Endothelial cell of umbilical vein (primary cell): Measurements from ENCODE around the gene ATG10. TPM values are rescaled to one million over a fixed set of nuclear protein-coding genes. Genes with fewer than 3 reads are reported as not detected.

Experiments
- BruUV-seq: library from RNA; stranded (reverse); fragments of 400-500 nt; replicated peaks from 2 replicates; lab custom pipeline; 2021; lab: Mats Ljungman, UMichigan
- CTCF ChIA-PET: fragments of 300-600, 350-600 bp; sonication (Branson Sonifier 250); formaldehyde crosslinking; loops from one replicate; lab custom pipeline; 2021; ENCODE audit warnings: antibody characterized with exemption, inconsistent platforms; lab: Charles Lee
- POLR2A ChIA-PET: fragments of 300-600, 350-600 bp; sonication (Branson Sonifier 250); formaldehyde crosslinking; loops from one replicate; lab custom pipeline; 2021; ENCODE audit warnings: antibody characterized with exemption, inconsistent platforms; lab: Charles Lee
- DNase-seq: peaks from one replicate; pipeline ENCODE4 v3.0.0-alpha.2; 2011; ENCODE audit warnings: low read depth, low spot score
- FAIRE-seq: peaks from 2 replicates; lab custom pipeline; 2011; peaks lifted over from hg19 to GRCh38; lab: Jason Lieb, UNC
- H2AFZ ChIP-seq: 2 replicates; pipeline ENCODE4 v1.6.0; 2012; ENCODE audit warnings: low read depth, low read length, control low read depth, inconsistent platforms
- H3K27ac ChIP-seq: 2 replicates; pipeline ENCODE4 v1.5.1; 2011; ENCODE audit warnings: low read depth, mild to moderate bottlenecking, control low read depth, low read length, moderate library complexity; ENCODE audit not compliant: insufficient read depth
- H3K27me3 ChIP-seq, 2 experiments: 2 replicates each; pipeline versions ENCODE4 v1.6.0 to v1.6.1; 2011; ENCODE audit warnings: low read length in 2 of 2, mixed read lengths in 1 of 2; ENCODE audit not compliant: control insufficient read depth in 2 of 2, insufficient read depth in 2 of 2
- H3K36me3 ChIP-seq, 2 experiments: 2 replicates in 1 of 2; 3 replicates in 1 of 2; pipeline ENCODE4 v1.5.1; 2011; ENCODE audit warnings: low read length in 2 of 2, mild to moderate bottlenecking in 1 of 2, moderate library complexity in 1 of 2; ENCODE audit not compliant: control insufficient read depth in 2 of 2, insufficient read depth in 2 of 2; ENCODE audit errors: extremely low read depth in 1 of 2
- H3K4me1 ChIP-seq: 3 replicates; pipeline ENCODE4 v1.5.1; 2011; ENCODE audit warnings: mild to moderate bottlenecking, low read length; ENCODE audit not compliant: control insufficient read depth, insufficient read depth; ENCODE audit errors: extremely low read depth
- H3K4me2 ChIP-seq: 2 replicates; pipeline ENCODE4 v1.6.1; 2011; ENCODE audit warnings: low read length, control low read depth, mixed read lengths; ENCODE audit not compliant: insufficient read depth
- H3K4me3 ChIP-seq, 3 experiments: fragments of 200-600 bp in 1 of 3; sonication (generic), shearing (Covaris generic) in 1 of 3; replicated peaks in 1 of 3; 2 replicates each; pipeline ENCODE4 v1.5.1; 2011 to 2016; ENCODE audit warnings: control low read depth in 3 of 3, low read length in 3 of 3, mild to moderate bottlenecking in 2 of 3, inconsistent platforms in 1 of 3, low read depth in 1 of 3, moderate library complexity in 1 of 3; ENCODE audit not compliant: insufficient read depth in 1 of 3
- H3K79me2 ChIP-seq: 2 replicates; pipeline ENCODE4 v1.6.0; 2012; ENCODE audit warnings: low read length, inconsistent platforms; ENCODE audit not compliant: control insufficient read depth, insufficient read depth
- H3K9ac ChIP-seq: replicated peaks from 2 replicates; pipeline ENCODE3; 2011; ENCODE audit warnings: low read length, control low read depth; ENCODE audit not compliant: insufficient read depth; ENCODE audit errors: extremely low read depth
- H3K9me1 ChIP-seq: replicated peaks from 3 replicates; pipeline ENCODE4 v1.6.0; 2011; ENCODE audit warnings: mild to moderate bottlenecking, low read length; ENCODE audit not compliant: control insufficient read depth, insufficient read depth; ENCODE audit errors: extremely low read depth
- H3K9me3 ChIP-seq: replicated peaks from 2 replicates; pipeline ENCODE4 v1.5.1; 2012; ENCODE audit warnings: low read length, inconsistent platforms; ENCODE audit not compliant: control insufficient read depth, insufficient read depth
- H4K20me1 ChIP-seq: replicated peaks from 2 replicates; pipeline ENCODE3; 2011; ENCODE audit warnings: mild to moderate bottlenecking, low read length; ENCODE audit not compliant: control insufficient read depth, insufficient read depth; ENCODE audit errors: extremely low read depth
- EZH2 ChIP-seq: IDR thresholded peaks from 2 replicates; pipeline ENCODE4 v1.6.1; 2012; ENCODE audit warnings: borderline replicate concordance, low read depth, mild to moderate bottlenecking, moderate library complexity, low read length, inconsistent platforms; ENCODE audit not compliant: severe bottlenecking
- FOS ChIP-seq: IDR thresholded peaks from 2 replicates; pipeline ENCODE4 v1.6.1; 2011; ENCODE audit warnings: mild to moderate bottlenecking, low read length, moderate library complexity, borderline replicate concordance; ENCODE audit not compliant: insufficient read depth
- GATA2 ChIP-seq: IDR thresholded peaks from 2 replicates; pipeline ENCODE4 v1.7.0; 2011; ENCODE audit warnings: low read depth, mild to moderate bottlenecking, moderate library complexity, mixed read lengths, low read length; ENCODE audit not compliant: insufficient read length, insufficient read depth
- JUN ChIP-seq: IDR thresholded peaks from 2 replicates; pipeline ENCODE4 v1.6.1; 2011; ENCODE audit warnings: borderline replicate concordance, low read depth; ENCODE audit not compliant: insufficient read length, insufficient read depth
- MYC ChIP-seq: IDR thresholded peaks from one replicate; pipeline ENCODE4 v1.6.1; 2011; ENCODE audit warnings: mild to moderate bottlenecking, low read depth, low read length
- POLR2A ChIP-seq: IDR thresholded peaks from 2 replicates; pipeline ENCODE4 v1.6.1; 2012; ENCODE audit warnings: low read depth, mild to moderate bottlenecking, control low read depth, low read length
- POLR2AphosphoS5 ChIP-seq: IDR thresholded peaks from 2 replicates; pipeline ENCODE4 v1.6.1; 2012; ENCODE audit warnings: low read depth, mild to moderate bottlenecking, control low read depth, low read length, moderate library complexity; ENCODE audit not compliant: insufficient read depth
- dilution Hi-C: fragments of 300-500 bp; cut with MboI; formaldehyde crosslinking; loops from one replicate; pipeline ENCODE4 v1.15.0; 2019; ENCODE audit warnings: low sequenced_read_pairs; ENCODE audit not compliant: extremely low pct_ligation_motif_present
- intact Hi-C: fragments of 100-400 bp; cut with micrococcal nuclease; formaldehyde crosslinking; loops from one replicate; pipeline ENCODE4 v1.10.0; 2022
- polyA plus RNA-seq, 4 experiments: library from polyadenylated mRNA; depleted of rRNA in 3 of 4; stranded (reverse) in 3 of 4; unstranded in 1 of 4; fragments of >200 nt; gene quantifications; 2 replicates each; pipeline versions ENCODE4 v1.2.1 to v1.2.3, GENCODE V29; 2011 to 2012; ENCODE audit warnings: missing spikeins in 1 of 4
- total RNA-seq: library from RNA; stranded (reverse); gene quantifications from 2 replicates; pipeline ENCODE4 v1.2.3, GENCODE V29; 2021
- TF ChIP-seq, protein P1 (sequence below), 2 donors: IDR thresholded peaks; 1 replicate in 1 of 2; 2 replicates in 1 of 2; pipeline ENCODE4 v1.5.1; 2011; ENCODE audit warnings: low read length in 2 of 2, mild to moderate bottlenecking in 2 of 2, moderate library complexity in 2 of 2, control low read depth in 1 of 2, inconsistent platforms in 1 of 2, low read depth in 1 of 2; ENCODE audit not compliant: insufficient read depth in 1 of 2; ENCODE audit errors: extremely low read depth in 1 of 2
- TF ChIP-seq, protein P2 (sequence below): IDR thresholded peaks from 2 replicates; pipeline ENCODE4 v1.6.1; 2011; ENCODE audit not compliant: insufficient read depth, insufficient read length

Gene ATG10
- total and polyA plus RNA-seq, 2 donors (not counting 3 experiments of a cell fraction or from before 2014, with no cell fraction given), result 1.6 to 3.9 TPM

- POLR2A ChIA-PET, result no interaction called here
- H2AFZ ChIP-seq, result no peak overlapping the region
- no peaks in the 10 kb centered on the region for H4K20me1 ChIP-seq
- no peak overlapping the region for H3K27ac ChIP-seq
- dilution Hi-C loops, result no loop called here
- intact Hi-C loops, result no loop called here
- H3K27me3 ChIP-seq, result no peaks in the 10 kb centered on the region
- DNase-seq, result no peak
- H3K4me2 ChIP-seq, result no peak overlapping the region
- no peaks in the 10 kb centered on the region for H3K9me3 ChIP-seq
- TF ChIP-seq MYC, result no peak
- TF ChIP-seq, protein P1, sequence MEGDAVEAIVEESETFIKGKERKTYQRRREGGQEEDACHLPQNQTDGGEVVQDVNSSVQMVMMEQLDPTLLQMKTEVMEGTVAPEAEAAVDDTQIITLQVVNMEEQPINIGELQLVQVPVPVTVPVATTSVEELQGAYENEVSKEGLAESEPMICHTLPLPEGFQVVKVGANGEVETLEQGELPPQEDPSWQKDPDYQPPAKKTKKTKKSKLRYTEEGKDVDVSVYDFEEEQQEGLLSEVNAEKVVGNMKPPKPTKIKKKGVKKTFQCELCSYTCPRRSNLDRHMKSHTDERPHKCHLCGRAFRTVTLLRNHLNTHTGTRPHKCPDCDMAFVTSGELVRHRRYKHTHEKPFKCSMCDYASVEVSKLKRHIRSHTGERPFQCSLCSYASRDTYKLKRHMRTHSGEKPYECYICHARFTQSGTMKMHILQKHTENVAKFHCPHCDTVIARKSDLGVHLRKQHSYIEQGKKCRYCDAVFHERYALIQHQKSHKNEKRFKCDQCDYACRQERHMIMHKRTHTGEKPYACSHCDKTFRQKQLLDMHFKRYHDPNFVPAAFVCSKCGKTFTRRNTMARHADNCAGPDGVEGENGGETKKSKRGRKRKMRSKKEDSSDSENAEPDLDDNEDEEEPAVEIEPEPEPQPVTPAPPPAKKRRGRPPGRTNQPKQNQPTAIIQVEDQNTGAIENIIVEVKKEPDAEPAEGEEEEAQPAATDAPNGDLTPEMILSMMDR (IDR thresholded peaks at IDR 0.05; ENCODE audit: extremely low read depth in 1 of 2, insufficient read depth in 1 of 2, low read depth in 1 of 2, low read length in 2 of 2), result no peak
- no peak for TF ChIP-seq FOS
- TF ChIP-seq, protein P2, sequence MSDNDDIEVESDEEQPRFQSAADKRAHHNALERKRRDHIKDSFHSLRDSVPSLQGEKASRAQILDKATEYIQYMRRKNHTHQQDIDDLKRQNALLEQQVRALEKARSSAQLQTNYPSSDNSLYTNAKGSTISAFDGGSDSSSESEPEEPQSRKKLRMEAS, result no peak
- TF ChIP-seq POLR2A, result no peak
- no peak for TF ChIP-seq EZH2
- TF ChIP-seq JUN, result no peak
- no peak for TF ChIP-seq POLR2AphosphoS5
- no peak for TF ChIP-seq GATA2
- no peaks in the 10 kb centered on the region for H3K79me2 ChIP-seq
- H3K9me1 ChIP-seq, result no peaks in the 10 kb centered on the region
- no peaks in the 10 kb centered on the region for H3K36me3 ChIP-seq
- no peak overlapping the region for H3K4me3 ChIP-seq
- FAIRE-seq, result peak; percentile 18
- no TSS peak for BruUV-seq
- no peak overlapping the region for H3K9ac ChIP-seq
- no peaks in the 10 kb centered on the region for H3K4me1 ChIP-seq
- CTCF ChIA-PET, result no interaction called here
Observed at GRCh38 chr5:82058710-82059109, 86.9 kb downstream of the ATG10 start.
